ENCODE data around the gene TLR1.

TLR1 gene

GRCh38 chr4:38802561-38803355, 1.8 kb downstream of the TLR1 start (continued):
- TF ChIP-seq PATZ1 (CRISPR knock-in tag; IDR thresholded peaks at IDR 0.05; ENCODE audit: borderline replicate concordance), result no peak
- no peak for TF ChIP-seq ZNF565 (CRISPR knock-in tag; conservative IDR thresholded peaks at IDR 0.05; ENCODE audit: low read depth)
- no peak for TF ChIP-seq CSDC2 (CRISPR knock-in tag; IDR thresholded peaks at IDR 0.05)
- TF ChIP-seq ZFP30 (CRISPR knock-in tag; IDR thresholded peaks at IDR 0.05), result no peak
- TF ChIP-seq RARB (CRISPR knock-in tag; IDR thresholded peaks at IDR 0.05), result no peak
- TF ChIP-seq ARNTL (CRISPR knock-in tag; IDR thresholded peaks at IDR 0.05; ENCODE audit: borderline replicate concordance, low read depth), result no peak
- TF ChIP-seq CSRNP3 (CRISPR knock-in tag; IDR thresholded peaks at IDR 0.05), result no peak
- no peak for TF ChIP-seq ZNF8 (CRISPR knock-in tag; IDR thresholded peaks at IDR 0.05)

GRCh38 chr4:38800961-38801450, 3.6 kb downstream of the TLR1 start:
- no peak for ATAC-seq
- no peak for TF ChIP-seq GLIS3 (CRISPR knock-in tag; IDR thresholded peaks at IDR 0.05)
- TF ChIP-seq OSR1 (CRISPR knock-in tag; IDR thresholded peaks at IDR 0.05), result no peak
- TF ChIP-seq ZNF565 (CRISPR knock-in tag; conservative IDR thresholded peaks at IDR 0.05; ENCODE audit: low read depth), result no peak
- no peak for TF ChIP-seq TOX (CRISPR knock-in tag; IDR thresholded peaks at IDR 0.05; ENCODE audit: borderline replicate concordance)
- no peak for TF ChIP-seq CREB5 (CRISPR knock-in tag; IDR thresholded peaks at IDR 0.05; ENCODE audit: low read depth)
- no peak for TF ChIP-seq RARB (CRISPR knock-in tag; IDR thresholded peaks at IDR 0.05)
- TF ChIP-seq BACH2 (CRISPR knock-in tag; IDR thresholded peaks at IDR 0.05; ENCODE audit: borderline replicate concordance), result no peak

GRCh38 chr4:38800366-38800765, 4.2 kb downstream of the TLR1 start:
- no peak for ATAC-seq
- TF ChIP-seq CREB5 (CRISPR knock-in tag; IDR thresholded peaks at IDR 0.05; ENCODE audit: low read depth) (no peak), RARB (CRISPR knock-in tag; IDR thresholded peaks at IDR 0.05) (no peak), TCF4 (CRISPR knock-in tag; IDR thresholded peaks at IDR 0.05; ENCODE audit: borderline replicate concordance) (no peak), ZNF565 (CRISPR knock-in tag; conservative IDR thresholded peaks at IDR 0.05; ENCODE audit: low read depth) (no peak), ISL1 (CRISPR knock-in tag; IDR thresholded peaks at IDR 0.05) (no peak), GLIS3 (CRISPR knock-in tag; IDR thresholded peaks at IDR 0.05) (no peak), BACH2 (CRISPR knock-in tag; IDR thresholded peaks at IDR 0.05; ENCODE audit: borderline replicate concordance) (no peak), CSDC2 (CRISPR knock-in tag; IDR thresholded peaks at IDR 0.05) (no peak), ZNF70 (CRISPR knock-in tag; IDR thresholded peaks at IDR 0.05) (no peak), ARNTL (CRISPR knock-in tag; IDR thresholded peaks at IDR 0.05; ENCODE audit: borderline replicate concordance, low read depth) (no peak), OSR1 (CRISPR knock-in tag; IDR thresholded peaks at IDR 0.05) (no peak)

- no peak for ATAC-seq
- TF ChIP-seq CSDC2 (CRISPR knock-in tag; IDR thresholded peaks at IDR 0.05), result no peak
- TF ChIP-seq ZNF565 (CRISPR knock-in tag; conservative IDR thresholded peaks at IDR 0.05; ENCODE audit: low read depth), result no peak
- no peak for TF ChIP-seq BACH2 (CRISPR knock-in tag; IDR thresholded peaks at IDR 0.05; ENCODE audit: borderline replicate concordance)
- no peak for TF ChIP-seq CREB5 (CRISPR knock-in tag; IDR thresholded peaks at IDR 0.05; ENCODE audit: low read depth)
- no peak for TF ChIP-seq TCF4 (CRISPR knock-in tag; IDR thresholded peaks at IDR 0.05; ENCODE audit: borderline replicate concordance)
- no peak for TF ChIP-seq ARNTL (CRISPR knock-in tag; IDR thresholded peaks at IDR 0.05; ENCODE audit: borderline replicate concordance, low read depth)
- TF ChIP-seq TSHZ2 (CRISPR knock-in tag; IDR thresholded peaks at IDR 0.05), result no peak
- TF ChIP-seq ZFP3 (CRISPR knock-in tag; IDR thresholded peaks at IDR 0.05), result no peak
- no peak for TF ChIP-seq PATZ1 (CRISPR knock-in tag; IDR thresholded peaks at IDR 0.05; ENCODE audit: borderline replicate concordance)
- no peak for TF ChIP-seq SNAI2 (CRISPR knock-in tag; IDR thresholded peaks at IDR 0.05)
- no peak for TF ChIP-seq ZC3H10 (CRISPR knock-in tag; IDR thresholded peaks at IDR 0.05)
- no peak for TF ChIP-seq ZNF8 (CRISPR knock-in tag; IDR thresholded peaks at IDR 0.05)
- TF ChIP-seq ZNF70 (CRISPR knock-in tag; IDR thresholded peaks at IDR 0.05), result no peak
- no peak for TF ChIP-seq GLIS3 (CRISPR knock-in tag; IDR thresholded peaks at IDR 0.05)
- TF ChIP-seq ESRRG (CRISPR knock-in tag; IDR thresholded peaks at IDR 0.05), result no peak
- TF ChIP-seq ZFP30 (CRISPR knock-in tag; IDR thresholded peaks at IDR 0.05), result no peak
These were observed 9.5 kb downstream of the TLR1 start for GRCh38 chr4:38795087-38795486.

Data from SK-N-SH treated with all-trans-retinoic acid at 6 μM for 48 hours (cell line).